Ovary (tissue), 9 donors: ENCODE data around the gene PRKCSH. TPM values are rescaled to one million over a fixed set of nuclear protein-coding genes. Genes with fewer than 3 reads are reported as not detected.
"Not testable (repeated sequence)": the region's sequence is repeated elsewhere in the genome, so short reads cannot be mapped to it uniquely, and the experiment has no call there.

Experiments
- DNase-seq, 5 donors: peaks; one replicate each; pipeline ENCODE4 v3.0.0-alpha.2; 2019 to 2020
- H3K27ac ChIP-seq, 2 donors: fragments of 200-600 bp; one replicate each; pipeline versions ENCODE4 v1.5.1 to v1.8.0; 2019 to 2022
- H3K27me3 ChIP-seq: fragments of 200-600 bp; one replicate; pipeline ENCODE4 v1.8.0; 2022
- H3K36me3 ChIP-seq: fragments of 200-600 bp; sonication (generic); one replicate; pipeline ENCODE4 v1.5.1; 2019
- H3K4me1 ChIP-seq: one replicate; pipeline ENCODE4 v1.8.1; 2013; ENCODE audit warnings: mild to moderate bottlenecking, moderate library complexity; ENCODE audit not compliant: insufficient read depth
- H3K4me3 ChIP-seq: fragments of 200-600 bp; sonication (generic); one replicate; pipeline ENCODE4 v1.5.1; 2017
- H3K9me3 ChIP-seq, 2 donors: fragments of 200-600 bp in 1 of 2; sonication (generic) in 1 of 2; one replicate each; pipeline versions ENCODE4 v1.5.1 to v1.8.1; 2013 to 2019; ENCODE audit warnings: mild to moderate bottlenecking in 1 of 2, moderate library complexity in 1 of 2
- CTCF ChIP-seq, 3 donors: fragments of 450-650 bp in 2 of 3; fragments of 200-600 bp in 1 of 3; IDR thresholded peaks; one replicate each; pipeline versions ENCODE4 v1.5.1 to v1.8.0; 2016 to 2022; ENCODE audit warnings: antibody characterized with exemption in 3 of 3, mild to moderate bottlenecking in 1 of 3
- EP300 ChIP-seq: sonication (generic); formaldehyde crosslinking; IDR thresholded peaks from one replicate; pipeline ENCODE4 v1.6.1; 2017; ENCODE audit warnings: antibody characterized with exemption
- POLR2A ChIP-seq: fragments of 450-650 bp; IDR thresholded peaks from one replicate; pipeline ENCODE4 v1.6.1; 2017; ENCODE audit warnings: antibody characterized with exemption, mild to moderate bottlenecking, moderate library complexity
- WGBS, 3 donors: extraction: QIAGEN DNeasy Blood & Tissue Kit in 1 of 3; methylation state at CpG; one replicate each; pipeline versions ENCODE4 v1.1.5 to v1.1.7; 2013 to 2017; 5-methylcytosine and 5-hydroxymethylcytosine counted together
- intact Hi-C, 4 donors: fragments of 100-400 bp; cut with DNase I; formaldehyde crosslinking; loops; one replicate each; pipeline versions ENCODE4 v1.11.0 to v1.15.1; 2022 to 2023
- polyA plus RNA-seq, 2 donors: library from polyadenylated mRNA; stranded (reverse); fragments of 200-250 nt in 1 of 2; fragments of 350-450 nt in 1 of 2; fragmentation: Illumina TruSeq in 1 of 2; extraction: RNeasy Lipid Tissue Mini Kit (QIAGEN cat#74804) in 1 of 2; gene quantifications; one replicate each; pipeline ENCODE4 v1.2.3, GENCODE V29; 2013 to 2014
- total RNA-seq, 7 donors: library from RNA; depleted of rRNA in 2 of 7; stranded (reverse); fragments of >200 nt in 2 of 7; fragmentation: NEBNext Ultra II Directional in 3 of 7; extraction: Animal tissue kit (Norgen Biotek cat#: 25700) in 3 of 7; gene quantifications; one replicate each; pipeline versions ENCODE4 v1.1.0 to v1.2.4, GENCODE V29; 2016 to 2023
- donor health status: DM: no; HTN: no; CAD: no; lungs with moderate emphysema.
- donor health status: DM: no; HTN: no; CAD: no.
- donor health status: Bipolar disorder and iron deficiency.
- donor health status: DM: yes; HTN: yes; CAD: no.
- donor health status: DM: no; HTN: no; CAD: no.
- donor health status: DM: yes; HTN: yes; CAD: no.

The PRKCSH gene
- total and polyA plus RNA-seq, 9 donors: 76.5 to 338 (median 270) TPM

- no peak overlapping the region for H3K27ac ChIP-seq
- intact Hi-C loops: no loop called here
- no peak overlapping the region for H3K4me3 ChIP-seq
- H3K4me1 ChIP-seq: peaks cover 1% of the 10 kb centered on the region
- H3K36me3 ChIP-seq: no peaks in the 10 kb centered on the region
- H3K9me3 ChIP-seq: no peaks in the 10 kb centered on the region
- no peak for DNase-seq
- 59 to 67% (median 63%) methylated on average over 33 of the region's 33 CpGs for WGBS, 3 donors
- TF ChIP-seq POLR2A (no peak), CTCF (IDR thresholded peaks at IDR 0.05) (no peak), EP300 (no peak)
- H3K27me3 ChIP-seq: no peaks in the 10 kb centered on the region
Measured at GRCh38 chr19:11452620-11453310, 17.3 kb downstream of the PRKCSH start.

- intact Hi-C loops: no loop called here
- no peak for DNase-seq
- Histone ChIP-seq H3K4me1 (peaks cover 1% of the 10 kb centered on the region), H3K9me3 (no peaks in the 10 kb centered on the region), H3K4me3 (no peak overlapping the region), H3K36me3 (no peaks in the 10 kb centered on the region), H3K27me3 (no peaks in the 10 kb centered on the region), H3K27ac (no peak overlapping the region)
- TF ChIP-seq POLR2A (no peak), EP300 (no peak), CTCF (IDR thresholded peaks at IDR 0.05) (no peak)
- WGBS, 3 donors: 46 to 56% (median 46%) methylated on average over 27 of the region's 27 CpGs
Measured at GRCh38 chr19:11453468-11454341, 18.3 kb downstream of the PRKCSH start.

GRCh38 chr19:11455233-11455554, 19.8 kb downstream of the PRKCSH start:
- DNase-seq, H3K27ac ChIP-seq, H3K27me3 ChIP-seq, intact Hi-C loops, H3K4me3 ChIP-seq, H3K36me3 ChIP-seq, H3K9me3 ChIP-seq, H3K4me1 ChIP-seq: not testable (repeated sequence)
- WGBS, 3 donors: 87 to 95% (median 91%) methylated on average over 9 of the region's 9 CpGs

DNA sequence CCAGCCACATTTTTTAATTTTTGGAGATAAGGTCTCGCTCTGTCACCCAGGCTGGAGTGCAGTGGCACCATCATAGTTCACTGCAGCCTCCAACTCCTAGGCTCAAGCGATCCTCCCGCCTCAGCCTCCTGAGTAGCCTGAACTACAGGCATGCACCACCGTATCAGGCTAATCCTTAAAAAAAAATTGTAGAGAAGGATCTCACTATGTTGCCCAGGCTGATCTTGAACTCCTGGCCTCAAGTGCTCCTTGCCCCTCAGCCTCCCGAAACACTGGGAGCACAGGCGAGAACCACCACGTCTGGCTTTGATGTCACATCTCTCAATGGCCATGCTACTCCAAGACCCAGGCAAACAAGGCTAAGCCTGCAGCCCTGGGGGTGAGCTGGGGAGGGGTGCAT, 21.2 kb downstream of the PRKCSH start:
- DNase-seq: no peak
- intact Hi-C loops: no loop called here
- Histone ChIP-seq H3K4me3 (no peak overlapping the region), H3K27ac (no peak overlapping the region), H3K36me3 (no peaks in the 10 kb centered on the region), H3K4me1 (peaks cover 1% of the 10 kb centered on the region), H3K27me3 (no peaks in the 10 kb centered on the region), H3K9me3 (no peaks in the 10 kb centered on the region)
- 84 to 91% (median 90%) methylated on average over 7 of the region's 7 CpGs for WGBS, 3 donors
- no peak for TF ChIP-seq POLR2A
- no peak for TF ChIP-seq CTCF (IDR thresholded peaks at IDR 0.05)
- TF ChIP-seq EP300: no peak

GRCh38 chr19:11457115-11457514, 21.7 kb downstream of the PRKCSH start:
- Histone ChIP-seq H3K36me3 (no peaks in the 10 kb centered on the region), H3K9me3 (no peaks in the 10 kb centered on the region), H3K4me3 (no peak overlapping the region), H3K4me1 (no peaks in the 10 kb centered on the region), H3K27me3 (no peaks in the 10 kb centered on the region), H3K27ac (no peak overlapping the region)
- no peak for TF ChIP-seq CTCF (IDR thresholded peaks at IDR 0.05)
- TF ChIP-seq EP300: no peak
- no peak for TF ChIP-seq POLR2A
- DNase-seq: no peak
- WGBS, 3 donors: 18 to 30% (median 27%) methylated on average over 14 to 18 of the region's 18 CpGs
- intact Hi-C loops: no loop called here
